ENCODE results near the gene LAMC2.

Gene LAMC2

DNA sequence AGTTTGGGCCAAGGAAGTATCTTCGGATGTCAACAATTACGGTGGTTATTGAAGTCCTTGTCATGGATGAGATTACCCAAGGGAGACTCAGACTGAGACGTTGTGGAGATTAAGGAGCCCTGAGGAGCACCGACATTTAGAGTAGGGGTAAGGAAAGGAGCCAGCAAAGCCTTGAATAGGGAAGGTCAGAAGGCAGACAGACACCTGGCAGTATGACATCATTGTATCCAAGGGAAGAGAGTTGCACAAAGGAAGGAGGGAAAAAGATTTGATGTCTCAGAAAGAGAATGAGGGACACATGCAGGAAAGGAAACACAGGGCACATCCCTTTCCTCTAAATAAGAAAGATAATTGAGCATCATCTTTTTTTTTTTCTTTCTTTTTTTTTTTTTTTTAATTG lies 11.7 kb downstream of the LAMC2 start:
- no peak overlapping the region for H3K14ac ChIP-seq (ENCODE audit: low read length)

DNA sequence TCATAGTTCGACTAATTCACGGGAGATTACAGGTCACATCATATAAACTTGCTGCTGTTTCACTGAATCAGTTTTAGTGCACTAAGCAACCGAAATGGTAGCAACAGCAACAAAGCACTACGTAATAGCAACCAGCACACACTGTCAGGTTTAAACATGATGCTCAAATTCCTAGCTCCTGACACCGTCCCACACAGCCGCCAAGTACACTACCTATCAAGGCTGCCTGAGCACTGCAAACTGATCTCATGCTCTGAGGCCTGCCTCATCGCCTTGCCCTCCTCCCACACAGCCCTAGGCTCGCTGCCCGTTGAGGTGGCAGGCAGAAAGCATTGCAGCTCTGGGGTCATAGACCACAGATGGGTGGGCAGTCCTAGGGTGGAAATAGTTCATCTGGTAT lies 12.4 kb downstream of the LAMC2 start:
- DNase-seq (ENCODE audit: low spot score): no peak
- no peak overlapping the region for H2BK120ac ChIP-seq (ENCODE audit: low read depth, low read length)
- no peak overlapping the region for H4K8ac ChIP-seq (ENCODE audit: low read depth, low read length)
- no peak overlapping the region for H3K4me3 ChIP-seq (ENCODE audit: low read length in 2 of 2)
- H3K23ac ChIP-seq (ENCODE audit: low read depth, low read length, poor library complexity): no peak overlapping the region
- no peaks in the 10 kb centered on the region for H3K9me3 ChIP-seq (replicated peaks in 1 of 2; ENCODE audit: control insufficient read depth in 2 of 2, insufficient read depth in 1 of 2, low read depth in 1 of 2, low read length in 2 of 2)
- H2BK12ac ChIP-seq (ENCODE audit: low read length): no peak overlapping the region
- H2AK5ac ChIP-seq (ENCODE audit: low read depth, low read length): no peak overlapping the region
- H3K4me1 ChIP-seq (ENCODE audit: control insufficient read depth in 2 of 2, insufficient read depth in 1 of 2, low read depth in 1 of 2, low read length in 2 of 2): peaks cover 10 to 17% of the 10 kb centered on the region in 2 donors
- H2BK5ac ChIP-seq (ENCODE audit: low read length): no peak overlapping the region
- no peak overlapping the region for H2AFZ ChIP-seq (ENCODE audit: low read length)
- no peak overlapping the region for H3K27ac ChIP-seq (replicated peaks; ENCODE audit: low read length)
- H3K79me1 ChIP-seq (ENCODE audit: low read depth, low read length): no peaks in the 10 kb centered on the region
- no peaks in the 10 kb centered on the region for H3K27me3 ChIP-seq (ENCODE audit: control insufficient read depth in 3 of 3, insufficient read depth in 3 of 3, low read depth in 1 of 3, low read length in 3 of 3)
- H2BK15ac ChIP-seq (ENCODE audit: low read length): no peak overlapping the region
- H3K18ac ChIP-seq (ENCODE audit: low read length): peak overlapping the region; percentile 72
- H3K36me3 ChIP-seq (replicated peaks in 1 of 2; ENCODE audit: control insufficient read depth in 2 of 2, insufficient read depth in 2 of 2, low read length in 2 of 2): no peaks in the 10 kb centered on the region
- H3K9ac ChIP-seq (ENCODE audit: low read depth, low read length, poor library complexity): no peak overlapping the region
- no CpG with 5 or more reads among the region's 9 CpGs for WGBS, 2 donors (ENCODE audit: extremely low coverage in 2 of 2, insufficient read length in 2 of 2, insufficient replicate concordance in 1 of 2)
- H3K14ac ChIP-seq (ENCODE audit: low read length): peak overlapping the region; percentile 2
- H4K91ac ChIP-seq (ENCODE audit: low read depth, low read length, poor library complexity): no peak overlapping the region
- no peak overlapping the region for H3K4me2 ChIP-seq (ENCODE audit: insufficient read depth, low read length, poor library complexity, severe bottlenecking)
- H3K4ac ChIP-seq (ENCODE audit: low read length): no peak overlapping the region

More for the DNA sequence above, 11.7 kb downstream of the LAMC2 start:
- Histone ChIP-seq H2BK15ac (ENCODE audit: low read length) (no peak overlapping the region), H3K4me3 (ENCODE audit: low read length in 2 of 2) (no peak overlapping the region), H3K27ac (replicated peaks; ENCODE audit: low read length) (no peak overlapping the region), H2BK120ac (ENCODE audit: low read depth, low read length) (no peak overlapping the region), H3K36me3 (replicated peaks in 1 of 2; ENCODE audit: control insufficient read depth in 2 of 2, insufficient read depth in 2 of 2, low read length in 2 of 2) (no peaks in the 10 kb centered on the region), H3K9me3 (replicated peaks in 1 of 2; ENCODE audit: control insufficient read depth in 2 of 2, insufficient read depth in 1 of 2, low read depth in 1 of 2, low read length in 2 of 2) (no peaks in the 10 kb centered on the region), H3K9ac (ENCODE audit: low read depth, low read length, poor library complexity) (no peak overlapping the region), H3K27me3 (ENCODE audit: control insufficient read depth in 3 of 3, insufficient read depth in 3 of 3, low read depth in 1 of 3, low read length in 3 of 3) (no peaks in the 10 kb centered on the region), H4K8ac (ENCODE audit: low read depth, low read length) (no peak overlapping the region), H2BK12ac (ENCODE audit: low read length) (no peak overlapping the region), H2AFZ (ENCODE audit: low read length) (no peak overlapping the region), H3K18ac (ENCODE audit: low read length) (no peak overlapping the region), H4K91ac (ENCODE audit: low read depth, low read length, poor library complexity) (no peak overlapping the region), H2AK5ac (ENCODE audit: low read depth, low read length) (no peak overlapping the region), H3K4me2 (ENCODE audit: insufficient read depth, low read length, poor library complexity, severe bottlenecking) (no peak overlapping the region), H3K4me1 (ENCODE audit: control insufficient read depth in 2 of 2, insufficient read depth in 1 of 2, low read depth in 1 of 2, low read length in 2 of 2) (peaks cover 10 to 17% of the 10 kb centered on the region in 2 donors), H3K79me1 (ENCODE audit: low read depth, low read length) (no peaks in the 10 kb centered on the region), H3K23ac (ENCODE audit: low read depth, low read length, poor library complexity) (no peak overlapping the region), H3K4ac (ENCODE audit: low read length) (no peak overlapping the region), H2BK5ac (ENCODE audit: low read length) (no peak overlapping the region)
- no peak for DNase-seq (ENCODE audit: low spot score)
- no CpG with 5 or more reads among the region's 4 CpGs for WGBS, 2 donors (ENCODE audit: extremely low coverage in 2 of 2, insufficient read length in 2 of 2, insufficient replicate concordance in 1 of 2)

DNA sequence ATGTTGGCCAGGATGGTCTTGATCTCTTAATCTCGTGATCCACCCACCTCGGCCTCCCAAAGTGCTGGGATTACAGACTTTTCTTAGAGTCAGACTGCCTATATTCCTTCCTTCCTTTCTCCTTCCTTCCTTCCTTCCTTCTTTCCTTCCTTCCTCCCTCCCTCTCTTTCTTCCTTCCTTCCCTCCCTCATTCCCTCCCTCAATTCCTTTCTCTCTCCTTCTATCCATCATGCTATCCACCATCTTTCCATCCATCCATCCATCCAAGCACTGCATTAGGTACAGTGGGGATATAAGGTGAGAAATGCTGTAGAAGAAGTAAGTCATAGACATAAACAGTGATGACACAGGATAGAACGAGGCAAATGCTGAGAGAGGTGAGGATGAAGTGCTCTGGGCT lies 13.2 kb downstream of the LAMC2 start:
- H2BK12ac ChIP-seq (ENCODE audit: low read length): no peak overlapping the region
- H2BK120ac ChIP-seq (ENCODE audit: low read depth, low read length): no peak overlapping the region
- peaks cover 10 to 16% of the 10 kb centered on the region in 2 donors for H3K4me1 ChIP-seq (ENCODE audit: control insufficient read depth in 2 of 2, insufficient read depth in 1 of 2, low read depth in 1 of 2, low read length in 2 of 2)
- H3K4ac ChIP-seq (ENCODE audit: low read length): no peak overlapping the region
- no peak overlapping the region for H2AK5ac ChIP-seq (ENCODE audit: low read depth, low read length)
- H3K9me3 ChIP-seq (replicated peaks in 1 of 2; ENCODE audit: control insufficient read depth in 2 of 2, insufficient read depth in 1 of 2, low read depth in 1 of 2, low read length in 2 of 2): no peaks in the 10 kb centered on the region
- no peak overlapping the region for H3K27ac ChIP-seq (replicated peaks; ENCODE audit: low read length)
- H2AFZ ChIP-seq (ENCODE audit: low read length): no peak overlapping the region
- H2BK5ac ChIP-seq (ENCODE audit: low read length): no peak overlapping the region
- no peak overlapping the region for H4K91ac ChIP-seq (ENCODE audit: low read depth, low read length, poor library complexity)
- H3K4me2 ChIP-seq (ENCODE audit: insufficient read depth, low read length, poor library complexity, severe bottlenecking): no peak overlapping the region
- no peak overlapping the region for H3K9ac ChIP-seq (ENCODE audit: low read depth, low read length, poor library complexity)
- H3K18ac ChIP-seq (ENCODE audit: low read length): no peak overlapping the region
- H2BK15ac ChIP-seq (ENCODE audit: low read length): no peak overlapping the region
- no peak overlapping the region for H3K4me3 ChIP-seq (ENCODE audit: low read length in 2 of 2)
- no peak overlapping the region for H4K8ac ChIP-seq (ENCODE audit: low read depth, low read length)
- H3K79me1 ChIP-seq (ENCODE audit: low read depth, low read length): no peaks in the 10 kb centered on the region
- H3K27me3 ChIP-seq (ENCODE audit: control insufficient read depth in 3 of 3, insufficient read depth in 3 of 3, low read depth in 1 of 3, low read length in 3 of 3): no peaks in the 10 kb centered on the region
- no CpG with 5 or more reads among the region's 3 CpGs for WGBS, 2 donors (ENCODE audit: extremely low coverage in 2 of 2, insufficient read length in 2 of 2, insufficient replicate concordance in 1 of 2)
- no peak overlapping the region for H3K23ac ChIP-seq (ENCODE audit: low read depth, low read length, poor library complexity)
- DNase-seq (ENCODE audit: low spot score): no peak
- no peaks in the 10 kb centered on the region for H3K36me3 ChIP-seq (replicated peaks in 1 of 2; ENCODE audit: control insufficient read depth in 2 of 2, insufficient read depth in 2 of 2, low read length in 2 of 2)
- no peak overlapping the region for H3K14ac ChIP-seq (ENCODE audit: low read length)

DNA sequence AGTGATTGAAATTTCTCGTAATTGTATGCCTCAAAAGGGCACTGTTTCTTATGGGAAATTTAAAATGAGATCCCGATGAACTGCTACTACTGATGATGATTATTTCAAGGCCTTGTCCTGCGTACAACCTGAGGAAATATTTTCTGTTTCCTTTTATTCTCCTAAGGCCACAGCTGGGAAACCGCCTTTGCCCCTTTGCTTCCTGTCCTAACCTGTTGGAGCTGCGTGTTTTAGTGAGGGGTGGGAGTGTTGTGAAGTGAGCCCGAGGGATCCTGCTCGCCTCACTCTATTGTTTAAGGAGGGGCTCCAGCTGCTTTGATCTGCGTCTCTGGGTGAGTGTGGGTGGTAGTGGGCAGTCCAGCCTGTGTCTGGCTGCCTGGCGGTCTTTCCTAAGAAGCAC lies 14.4 kb downstream of the LAMC2 start:
- H3K27ac ChIP-seq (replicated peaks; ENCODE audit: low read length): no peak overlapping the region

More for the DNA sequence above, 14.4 kb downstream of the LAMC2 start:
- H3K79me1 ChIP-seq (ENCODE audit: low read depth, low read length): no peaks in the 10 kb centered on the region
- no peak overlapping the region for H4K91ac ChIP-seq (ENCODE audit: low read depth, low read length, poor library complexity)
- no peak overlapping the region for H2BK120ac ChIP-seq (ENCODE audit: low read depth, low read length)
- no peak overlapping the region for H4K8ac ChIP-seq (ENCODE audit: low read depth, low read length)
- WGBS, 2 donors (ENCODE audit: extremely low coverage in 2 of 2, insufficient read length in 2 of 2, insufficient replicate concordance in 1 of 2): no CpG with 5 or more reads among the region's 9 CpGs
- H2BK5ac ChIP-seq (ENCODE audit: low read length): no peak overlapping the region
- H3K14ac ChIP-seq (ENCODE audit: low read length): no peak overlapping the region
- H2AK5ac ChIP-seq (ENCODE audit: low read depth, low read length): no peak overlapping the region
- H3K23ac ChIP-seq (ENCODE audit: low read depth, low read length, poor library complexity): no peak overlapping the region
- no peak overlapping the region for H3K4me3 ChIP-seq (ENCODE audit: low read length in 2 of 2)
- no peak overlapping the region for H2BK12ac ChIP-seq (ENCODE audit: low read length)
- H2AFZ ChIP-seq (ENCODE audit: low read length): peak overlapping the region; percentile 23
- peak overlapping the region; percentile 33 for H3K9ac ChIP-seq (ENCODE audit: low read depth, low read length, poor library complexity)
- peaks cover 3 to 9% of the 10 kb centered on the region in 2 donors for H3K4me1 ChIP-seq (ENCODE audit: control insufficient read depth in 2 of 2, insufficient read depth in 1 of 2, low read depth in 1 of 2, low read length in 2 of 2)
- no peak overlapping the region for H3K4me2 ChIP-seq (ENCODE audit: insufficient read depth, low read length, poor library complexity, severe bottlenecking)
- no peak overlapping the region for H3K4ac ChIP-seq (ENCODE audit: low read length)
- peak overlapping the region; percentile 44 for H3K18ac ChIP-seq (ENCODE audit: low read length)
- H3K27me3 ChIP-seq (ENCODE audit: control insufficient read depth in 3 of 3, insufficient read depth in 3 of 3, low read depth in 1 of 3, low read length in 3 of 3): no peaks in the 10 kb centered on the region
- no peak overlapping the region for H2BK15ac ChIP-seq (ENCODE audit: low read length)
- H3K36me3 ChIP-seq (replicated peaks in 1 of 2; ENCODE audit: control insufficient read depth in 2 of 2, insufficient read depth in 2 of 2, low read length in 2 of 2): no peaks in the 10 kb centered on the region
- no peaks in the 10 kb centered on the region for H3K9me3 ChIP-seq (replicated peaks in 1 of 2; ENCODE audit: control insufficient read depth in 2 of 2, insufficient read depth in 1 of 2, low read depth in 1 of 2, low read length in 2 of 2)
- no peak for DNase-seq (ENCODE audit: low spot score)

All from neuronal stem cell (in vitro differentiated cells).